ENCODE data around the gene ARHGAP42.

The ARHGAP42 gene

DNA sequence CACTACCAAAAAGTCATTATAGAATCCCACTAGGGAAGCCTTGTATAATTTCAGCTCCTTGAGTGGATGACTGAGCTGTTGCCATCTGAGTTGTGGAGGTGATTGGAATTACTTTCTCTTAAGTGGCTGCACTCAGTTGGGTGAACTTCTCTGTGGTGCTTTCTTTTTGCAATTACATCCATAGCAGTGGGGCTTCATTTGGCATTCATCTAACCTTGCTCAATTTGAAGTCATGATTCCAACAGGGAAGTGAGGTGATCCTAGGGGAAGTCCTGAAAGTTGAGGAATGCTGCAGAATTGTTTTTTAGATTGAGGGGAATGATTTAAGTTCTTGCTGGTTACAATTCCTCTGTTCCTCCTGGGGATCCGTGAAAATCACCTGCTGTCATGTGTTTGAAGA is 39.6 kb downstream of the ARHGAP42 start:
- no peak overlapping the region for H3K4me3 ChIP-seq (ENCODE audit: low read depth, low read length)
- TF ChIP-seq, protein P1, sequence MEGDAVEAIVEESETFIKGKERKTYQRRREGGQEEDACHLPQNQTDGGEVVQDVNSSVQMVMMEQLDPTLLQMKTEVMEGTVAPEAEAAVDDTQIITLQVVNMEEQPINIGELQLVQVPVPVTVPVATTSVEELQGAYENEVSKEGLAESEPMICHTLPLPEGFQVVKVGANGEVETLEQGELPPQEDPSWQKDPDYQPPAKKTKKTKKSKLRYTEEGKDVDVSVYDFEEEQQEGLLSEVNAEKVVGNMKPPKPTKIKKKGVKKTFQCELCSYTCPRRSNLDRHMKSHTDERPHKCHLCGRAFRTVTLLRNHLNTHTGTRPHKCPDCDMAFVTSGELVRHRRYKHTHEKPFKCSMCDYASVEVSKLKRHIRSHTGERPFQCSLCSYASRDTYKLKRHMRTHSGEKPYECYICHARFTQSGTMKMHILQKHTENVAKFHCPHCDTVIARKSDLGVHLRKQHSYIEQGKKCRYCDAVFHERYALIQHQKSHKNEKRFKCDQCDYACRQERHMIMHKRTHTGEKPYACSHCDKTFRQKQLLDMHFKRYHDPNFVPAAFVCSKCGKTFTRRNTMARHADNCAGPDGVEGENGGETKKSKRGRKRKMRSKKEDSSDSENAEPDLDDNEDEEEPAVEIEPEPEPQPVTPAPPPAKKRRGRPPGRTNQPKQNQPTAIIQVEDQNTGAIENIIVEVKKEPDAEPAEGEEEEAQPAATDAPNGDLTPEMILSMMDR (IDR thresholded peaks at IDR 0.05; ENCODE audit: low read depth, low read length): no peak

DNA sequence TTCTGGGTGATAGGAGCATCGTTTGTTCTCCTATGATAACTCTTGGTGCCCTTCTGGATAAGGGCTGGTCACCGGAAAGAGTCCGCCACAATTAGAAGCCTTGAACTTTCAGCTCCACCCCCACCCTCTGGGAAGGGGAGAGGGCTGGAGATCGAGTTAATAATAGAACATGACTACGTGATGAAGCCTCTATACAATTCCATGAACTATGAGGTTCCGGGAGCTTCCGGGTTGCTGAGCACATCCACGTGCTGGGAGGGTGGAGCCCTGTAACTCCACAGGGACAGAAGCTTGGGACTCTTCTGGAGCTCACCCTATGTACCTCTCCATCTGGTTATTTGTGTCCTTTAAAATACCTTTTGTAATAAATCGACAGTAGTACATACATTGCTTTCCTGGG is 40.3 kb downstream of the ARHGAP42 start:
- no peak overlapping the region for H3K4me3 ChIP-seq (ENCODE audit: low read depth, low read length)
- TF ChIP-seq, protein P1 (IDR thresholded peaks at IDR 0.05; ENCODE audit: low read depth, low read length): no peak

DNA sequence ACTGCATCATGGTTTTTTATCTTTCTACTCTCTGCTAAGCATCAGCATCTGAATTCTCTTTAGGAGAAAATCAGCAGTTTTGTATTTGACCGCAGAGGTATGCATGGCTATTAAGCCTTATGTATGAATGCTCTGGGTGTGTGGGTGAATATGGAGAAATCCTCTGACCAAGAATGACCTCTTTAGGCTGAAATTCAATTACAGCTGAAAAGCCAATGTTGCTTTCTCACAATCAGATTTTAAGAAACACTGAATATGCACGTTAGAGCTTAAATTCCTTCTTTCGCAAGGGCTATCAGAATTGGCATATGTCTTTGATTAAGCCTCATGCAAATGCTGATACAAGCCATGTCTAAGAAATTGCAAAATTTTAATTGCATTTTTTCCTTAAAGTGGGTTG is 43.2 kb downstream of the ARHGAP42 start:
- no peak overlapping the region for H3K4me3 ChIP-seq (ENCODE audit: low read depth, low read length)
- TF ChIP-seq, protein P1 (IDR thresholded peaks at IDR 0.05; ENCODE audit: low read depth, low read length): no peak

GRCh38 chr11:100731471-100731870 is 44.4 kb downstream of the ARHGAP42 start:
- TF ChIP-seq, protein P1 (IDR thresholded peaks at IDR 0.05; ENCODE audit: low read depth, low read length): no peak
- H3K4me3 ChIP-seq (ENCODE audit: low read depth, low read length): no peak overlapping the region

DNA sequence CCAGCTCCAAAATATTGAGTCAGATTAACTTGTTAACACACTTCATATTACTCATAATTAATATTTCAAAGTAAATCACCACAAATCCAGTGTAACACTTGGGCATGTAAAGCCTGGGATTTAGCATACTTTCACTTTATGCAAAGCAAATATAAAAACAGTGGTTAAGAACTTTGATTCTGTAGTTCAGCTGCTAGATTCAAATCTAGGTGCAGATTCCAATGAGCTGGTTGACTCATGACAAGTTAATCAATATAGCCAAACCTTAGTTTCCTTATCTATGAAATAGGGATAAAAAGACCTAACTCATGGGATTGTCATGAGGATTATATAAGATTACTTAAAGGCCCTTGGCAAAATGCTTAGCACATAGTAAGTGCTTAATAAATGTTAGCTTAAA is 45.9 kb downstream of the ARHGAP42 start:
- H3K4me3 ChIP-seq (ENCODE audit: low read depth, low read length): no peak overlapping the region
- TF ChIP-seq, protein P1 (IDR thresholded peaks at IDR 0.05; ENCODE audit: low read depth, low read length): no peak

GRCh38 chr11:100734743-100735527 is 47.8 kb downstream of the ARHGAP42 start:
- no peak overlapping the region for H3K4me3 ChIP-seq (ENCODE audit: low read depth, low read length)
- TF ChIP-seq, protein P1 (IDR thresholded peaks at IDR 0.05; ENCODE audit: low read depth, low read length): no peak

DNA sequence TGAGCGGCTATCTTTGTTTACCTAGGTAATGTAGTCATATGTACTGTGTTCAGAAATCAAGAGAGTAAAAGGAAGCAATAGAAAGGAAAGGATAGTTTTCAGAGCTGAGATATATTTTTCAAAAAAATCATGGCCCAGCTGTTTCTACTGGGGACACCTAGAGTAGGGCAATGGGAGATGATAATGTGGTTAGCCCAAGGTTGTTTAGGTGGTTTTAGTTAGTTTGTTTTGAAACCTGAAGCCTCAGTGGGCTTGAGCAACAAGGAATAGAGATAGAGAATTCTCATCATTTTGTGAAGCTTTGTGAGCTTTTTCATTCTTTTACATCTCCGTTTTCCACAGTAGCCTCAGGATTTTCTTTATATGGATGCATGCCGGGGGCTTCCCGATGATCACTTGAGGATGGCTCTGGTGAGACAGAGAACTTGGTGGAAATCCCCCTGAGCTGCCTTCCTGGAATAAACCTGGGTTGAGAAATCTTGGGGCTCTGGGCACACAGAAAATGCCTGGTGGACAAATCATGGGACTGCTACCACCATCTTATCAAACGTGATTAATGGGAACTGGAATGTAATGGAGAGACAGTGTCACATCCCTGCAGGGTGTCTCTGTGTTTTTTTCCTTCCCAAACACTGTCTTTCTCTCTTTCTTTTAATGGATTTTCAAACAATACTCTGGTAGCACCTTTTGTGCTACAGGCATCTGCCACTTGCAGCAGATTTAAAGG is 49.0 kb downstream of the ARHGAP42 start:
- no peak overlapping the region for H3K4me3 ChIP-seq (ENCODE audit: low read depth, low read length)
- TF ChIP-seq, protein P1 (IDR thresholded peaks at IDR 0.05; ENCODE audit: low read depth, low read length): no peak

Measured in WI38 (cell line).